NT2/D1 (cell line): ENCODE measurements around the gene CDH4.

ENCODE experiments used
- DNase-seq: peaks from one replicate; pipeline ENCODE4 v3.0.0-alpha.2; 2011; ENCODE audit warnings: low read depth, low spot score
- H3K27me3 ChIP-seq: 2 replicates; pipeline ENCODE4 v1.6.0; 2011; ENCODE audit warnings: mild to moderate bottlenecking; ENCODE audit not compliant: insufficient read length, insufficient read depth
- H3K36me3 ChIP-seq: 2 replicates; pipeline ENCODE4 v1.6.1; 2011; ENCODE audit warnings: mild to moderate bottlenecking, low read length, mixed read lengths; ENCODE audit not compliant: insufficient read depth, insufficient read length
- H3K4me1 ChIP-seq: 2 replicates; pipeline ENCODE4 v1.5.1; 2011; ENCODE audit not compliant: insufficient read depth, insufficient read length
- H3K4me3 ChIP-seq: 2 replicates; pipeline ENCODE4 v1.5.1; 2011; ENCODE audit warnings: low read depth; ENCODE audit not compliant: insufficient read length
- H3K9ac ChIP-seq: 2 replicates; pipeline ENCODE4 v1.6.0; 2011; ENCODE audit warnings: low read depth; ENCODE audit not compliant: insufficient read length
- H3K9me3 ChIP-seq: 2 replicates; pipeline ENCODE4 v1.5.1; 2011; ENCODE audit warnings: mild to moderate bottlenecking, low read length; ENCODE audit not compliant: insufficient read depth
- SUZ12 ChIP-seq: IDR thresholded peaks from 2 replicates; pipeline ENCODE4 v1.6.1; 2011; ENCODE audit not compliant: insufficient read length, insufficient read depth; ENCODE audit errors: extremely low read depth
- YY1 ChIP-seq: IDR thresholded peaks from 2 replicates; pipeline ENCODE4 v1.6.1; 2011; ENCODE audit not compliant: insufficient read length, insufficient read depth
- ZNF274 ChIP-seq: IDR thresholded peaks from 2 replicates; pipeline ENCODE4 v1.6.1; 2011; ENCODE audit warnings: mild to moderate bottlenecking, low read depth, low read length

Gene CDH4

DNA sequence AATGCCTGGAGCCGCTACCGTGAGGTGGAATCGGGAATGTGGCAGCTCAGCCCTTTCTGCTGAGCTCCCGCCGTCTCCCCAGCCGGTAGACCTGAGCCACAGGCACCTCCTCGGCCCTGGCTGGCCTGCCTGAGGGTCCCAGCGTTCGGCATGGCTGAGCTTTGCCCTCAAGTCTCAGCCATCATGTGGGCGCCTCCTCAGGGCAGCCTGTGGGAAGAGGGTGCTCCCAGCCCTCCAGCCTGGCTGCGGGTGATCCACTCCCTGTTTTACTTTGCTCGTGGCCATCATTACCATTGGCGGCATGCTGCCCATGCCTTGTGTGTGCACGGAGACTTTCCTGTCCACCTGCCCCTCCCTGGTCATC, 329.7 kb downstream of the CDH4 start:
- no peak for TF ChIP-seq ZNF274
- no peak for TF ChIP-seq YY1
- no peak for TF ChIP-seq SUZ12
- 0 out of 2 replicates have a peak, but pooled peaks cover 3% of the 10 kb centered on the region for H3K9me3 ChIP-seq
- H3K27me3 ChIP-seq, result peaks cover 62% of the 10 kb centered on the region
- no peaks in the 10 kb centered on the region for H3K4me1 ChIP-seq
- no peak for DNase-seq
- H3K4me3 ChIP-seq, result no peak overlapping the region
- peak overlapping the region; percentile 4 for H3K9ac ChIP-seq
- no peaks in the 10 kb centered on the region for H3K36me3 ChIP-seq

DNA sequence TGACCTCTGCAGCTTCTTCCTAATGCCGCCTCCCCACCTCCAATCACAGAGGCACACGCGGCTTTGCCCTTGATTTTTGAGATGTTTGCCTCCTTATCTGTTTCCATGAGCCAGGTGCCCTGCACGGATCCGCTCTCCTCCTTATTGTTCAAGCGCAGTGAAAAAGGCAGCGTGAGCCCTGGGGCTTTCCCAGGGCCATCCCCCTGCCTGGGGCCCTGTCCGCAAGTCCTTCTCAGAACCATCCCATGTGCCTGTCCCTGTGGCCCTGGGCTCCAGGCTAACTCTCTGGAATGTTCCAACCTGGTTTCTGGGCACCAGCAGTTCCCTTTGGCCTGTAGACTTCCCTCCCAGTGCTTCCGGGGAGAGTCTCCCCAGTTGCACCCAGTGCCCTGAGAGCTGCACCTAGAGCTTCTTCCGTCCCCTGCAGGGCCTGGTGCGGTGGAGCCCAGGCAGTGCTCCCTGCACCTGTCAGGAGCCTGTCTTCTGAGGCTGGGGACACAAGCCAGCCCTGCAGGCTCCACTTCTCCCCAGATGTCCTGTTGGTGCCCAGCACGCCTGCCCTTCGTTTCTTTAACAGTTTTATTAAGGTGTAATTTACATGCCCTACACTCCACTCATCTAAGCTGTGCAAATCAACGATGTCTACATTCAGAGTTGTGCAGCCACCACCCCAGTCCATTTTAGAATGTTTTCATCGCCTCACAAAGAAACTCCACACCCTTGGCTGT, 330.3 kb downstream of the CDH4 start:
- TF ChIP-seq ZNF274, result no peak
- no peak for TF ChIP-seq SUZ12
- no peak for TF ChIP-seq YY1
- H3K9me3 ChIP-seq, result no peaks in the 10 kb centered on the region
- no peaks in the 10 kb centered on the region for H3K4me1 ChIP-seq
- no peak for DNase-seq
- H3K4me3 ChIP-seq, result no peak overlapping the region
- peaks cover 62% of the 10 kb centered on the region for H3K27me3 ChIP-seq
- peak overlapping the region; percentile 4 for H3K9ac ChIP-seq
- H3K36me3 ChIP-seq, result no peaks in the 10 kb centered on the region

DNA sequence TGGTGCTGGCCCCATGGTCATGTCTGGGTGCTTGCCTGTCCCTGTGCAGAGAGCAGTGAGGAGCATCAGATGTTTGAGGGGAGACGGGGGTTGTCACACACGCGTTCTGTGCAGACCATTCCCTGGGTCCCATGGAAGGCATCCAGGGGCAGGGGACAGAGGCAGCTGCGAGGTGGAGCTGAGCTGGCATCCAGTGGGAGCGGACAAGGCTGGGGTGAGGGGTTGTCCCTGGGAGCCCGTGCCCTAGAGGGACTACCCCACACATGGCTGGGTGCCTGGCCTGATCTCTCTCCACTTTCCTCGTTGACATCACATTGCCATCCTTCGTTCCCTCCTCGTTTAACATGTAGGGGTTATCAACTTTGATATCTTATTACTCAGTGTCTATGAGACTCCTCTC, 331.3 kb downstream of the CDH4 start:
- TF ChIP-seq ZNF274, result no peak
- TF ChIP-seq SUZ12, result no peak
- no peak for TF ChIP-seq YY1
- no peak for DNase-seq
- Histone ChIP-seq H3K27me3 (peaks cover 58% of the 10 kb centered on the region), H3K9ac (no peak overlapping the region), H3K36me3 (no peaks in the 10 kb centered on the region), H3K9me3 (no peaks in the 10 kb centered on the region), H3K4me1 (no peaks in the 10 kb centered on the region), H3K4me3 (no peak overlapping the region)

DNA sequence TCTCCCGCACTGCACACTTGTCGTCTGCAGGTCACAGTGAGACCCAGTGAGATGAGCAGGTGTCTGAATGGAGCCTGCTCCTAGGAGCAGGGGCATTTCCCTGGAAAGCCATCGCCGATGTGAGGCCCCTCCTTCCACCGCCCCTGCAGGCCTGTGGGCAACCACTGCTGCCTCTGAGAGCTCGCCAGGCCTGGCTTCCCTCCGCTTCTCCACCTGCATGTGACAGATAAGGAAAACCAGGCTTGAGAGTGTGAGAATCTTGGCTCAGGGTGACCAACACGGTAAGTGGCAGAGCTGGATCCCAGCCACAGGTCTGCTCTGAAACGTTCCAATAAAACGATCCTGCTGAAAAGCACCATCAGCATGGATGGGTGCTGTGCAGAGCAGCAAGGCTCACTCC, 332.8 kb downstream of the CDH4 start:
- H3K9ac ChIP-seq, result no peak overlapping the region
- TF ChIP-seq ZNF274 (no peak), YY1 (no peak), SUZ12 (no peak)
- H3K4me1 ChIP-seq, result peaks cover 4% of the 10 kb centered on the region
- H3K27me3 ChIP-seq, result peaks cover 49% of the 10 kb centered on the region
- H3K9me3 ChIP-seq, result no peaks in the 10 kb centered on the region
- no peak overlapping the region for H3K4me3 ChIP-seq
- no peak for DNase-seq
- H3K36me3 ChIP-seq, result no peaks in the 10 kb centered on the region

DNA sequence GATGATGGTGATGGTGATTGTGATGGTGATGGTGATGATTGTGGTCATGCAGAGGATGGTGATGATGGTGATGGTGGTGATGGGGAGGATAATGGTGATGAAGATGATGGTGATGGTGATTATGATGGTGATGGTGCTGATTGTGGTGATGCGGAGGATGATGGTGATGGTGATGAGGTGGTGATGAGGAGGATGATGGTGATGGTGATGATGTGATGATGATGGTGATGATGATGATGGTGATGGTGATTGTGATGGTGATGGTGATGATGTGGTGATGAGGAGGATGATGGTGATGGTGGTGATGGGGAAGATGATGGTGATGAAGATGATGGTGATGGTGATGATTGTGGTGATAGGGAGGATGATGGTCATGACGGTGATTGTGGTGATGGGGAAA, 333.7 kb downstream of the CDH4 start:
- no peak overlapping the region for H3K4me3 ChIP-seq
- DNase-seq, result no peak
- no peaks in the 10 kb centered on the region for H3K36me3 ChIP-seq
- H3K9me3 ChIP-seq, result 0 out of 2 replicates have a peak, but pooled peaks cover under 1% of the 10 kb centered on the region
- H3K27me3 ChIP-seq, result peaks cover 42% of the 10 kb centered on the region
- H3K4me1 ChIP-seq, result peaks cover 6% of the 10 kb centered on the region
- H3K9ac ChIP-seq, result no peak overlapping the region
- no peak for TF ChIP-seq SUZ12
- TF ChIP-seq YY1, result no peak
- no peak for TF ChIP-seq ZNF274

DNA sequence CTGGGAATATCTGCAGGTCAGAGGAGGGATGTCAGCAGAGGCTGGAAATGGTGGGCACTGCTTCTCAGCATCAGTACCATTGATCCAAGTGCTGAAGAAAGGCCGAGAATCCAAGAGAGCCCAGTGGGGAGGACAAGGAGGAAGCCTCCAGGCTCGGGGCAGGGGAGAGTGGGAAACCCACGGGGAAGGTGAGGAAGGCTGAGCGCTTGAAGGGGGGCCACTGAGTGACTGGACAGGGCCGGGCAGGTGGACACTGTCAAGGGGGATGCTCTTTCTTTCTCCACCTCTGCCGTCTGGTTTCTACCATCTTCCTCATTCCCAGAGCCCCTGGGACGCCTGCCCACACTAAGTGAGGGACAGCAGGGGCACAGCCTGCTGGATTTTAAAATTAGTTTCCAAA, 335.0 kb downstream of the CDH4 start:
- H3K27me3 ChIP-seq, result peaks cover 36% of the 10 kb centered on the region

DNA sequence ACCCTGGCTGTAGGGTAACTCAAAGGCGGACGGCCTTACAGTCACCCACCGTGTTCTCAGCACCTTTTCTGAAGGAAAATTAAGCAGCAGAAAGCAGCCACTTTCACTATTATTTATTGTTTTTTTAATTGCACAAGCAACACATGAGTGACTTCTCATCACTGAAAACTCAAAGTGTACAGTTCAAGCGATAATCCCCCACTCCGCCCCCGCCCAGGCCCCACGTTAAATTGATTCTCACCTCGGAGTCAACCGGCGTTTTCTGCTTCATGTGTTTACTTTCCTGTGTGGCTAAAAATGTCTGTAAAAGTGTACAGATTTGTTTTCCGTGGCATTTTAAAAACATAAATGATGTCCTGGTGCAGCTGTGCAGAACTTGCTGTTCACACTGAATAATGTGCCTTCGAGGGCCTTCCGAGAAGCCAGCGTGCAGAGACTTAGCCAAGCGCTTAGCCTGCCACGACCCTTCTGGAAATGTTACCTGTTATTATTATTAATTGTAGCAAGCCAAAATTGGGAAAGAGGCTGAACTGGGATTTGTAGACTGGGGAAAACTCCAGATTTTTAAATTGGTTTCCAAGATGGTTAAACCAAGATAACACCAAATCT, 335.7 kb downstream of the CDH4 start:
- Histone ChIP-seq H3K27me3 (peaks cover 30% of the 10 kb centered on the region), H3K4me1 (peaks cover 6% of the 10 kb centered on the region), H3K36me3 (no peaks in the 10 kb centered on the region), H3K9ac (no peak overlapping the region), H3K9me3 (peaks cover 21% of the 10 kb centered on the region), H3K4me3 (no peak overlapping the region)
- DNase-seq, result no peak
- no peak for TF ChIP-seq SUZ12
- TF ChIP-seq ZNF274, result no peak
- TF ChIP-seq YY1, result no peak

More for the DNA sequence above, 335.0 kb downstream of the CDH4 start:
- H3K4me3 ChIP-seq, result no peak overlapping the region
- H3K4me1 ChIP-seq, result peaks cover 6% of the 10 kb centered on the region
- H3K36me3 ChIP-seq, result no peaks in the 10 kb centered on the region
- peaks cover 13% of the 10 kb centered on the region for H3K9me3 ChIP-seq
- no peak for DNase-seq
- TF ChIP-seq YY1 (no peak), ZNF274 (no peak)
- H3K9ac ChIP-seq, result no peak overlapping the region
